HG03575 (cell line): ENCODE data around the gene NPLOC4.
"Not testable (repeated sequence)": the region's sequence is repeated elsewhere in the genome, so short reads cannot be mapped to it uniquely, and the experiment has no call there.

Source experiments
- ATAC-seq: cut with Tn5 transposase; IDR thresholded peaks from one replicate; pipeline ENCODE4 v1.9.1; 2021; ENCODE audit not compliant: unreplicated experiment, insufficient number of reproducible peaks, low FRiP score; ENCODE audit errors: extremely low read depth

NPLOC4 gene

DNA sequence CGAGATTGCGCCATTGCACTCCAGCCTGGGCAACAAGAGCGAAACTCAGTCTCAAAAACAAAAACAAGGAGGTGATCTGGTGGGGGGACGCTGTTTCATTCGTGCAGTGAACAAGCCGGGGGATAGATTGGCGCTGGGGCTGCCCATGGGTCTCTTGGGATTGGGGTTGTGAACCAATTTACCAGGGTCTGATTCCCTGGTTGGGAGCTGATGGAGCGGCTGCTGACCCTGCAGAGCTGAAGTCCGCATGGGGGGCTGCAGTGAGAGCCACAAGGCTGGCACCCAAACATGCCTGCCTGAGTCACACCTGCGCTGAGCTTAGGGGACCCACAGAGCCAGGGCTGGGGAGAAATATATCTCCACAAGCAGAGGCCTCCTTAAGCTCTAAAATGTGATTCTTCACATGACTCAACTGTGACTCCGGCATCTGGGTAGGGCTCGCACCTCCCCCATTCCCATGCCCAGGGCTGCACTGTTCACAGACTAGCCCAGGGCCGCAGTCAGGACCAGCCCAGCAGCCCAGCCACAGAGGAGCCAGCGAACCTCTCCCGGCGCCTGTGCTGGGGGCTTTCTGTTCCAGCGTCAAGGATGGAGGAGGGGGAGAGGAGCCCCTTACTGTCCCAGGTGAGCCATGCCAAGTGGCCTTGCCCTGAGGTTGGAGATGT is 5.0 kb upstream of the NPLOC4 start:
- no peak for ATAC-seq

GRCh38 chr17:81640011-81640410 is 3.1 kb upstream of the NPLOC4 start:
- no peak for ATAC-seq

GRCh38 chr17:81638683-81639082 is 1.8 kb upstream of the NPLOC4 start:
- no peak for ATAC-seq

- ATAC-seq, result no peak
These were observed 873 bp downstream of the NPLOC4 start for GRCh38 chr17:81635973-81636504.

GRCh38 chr17:81635431-81635830 is 1.5 kb downstream of the NPLOC4 start:
- ATAC-seq, result no peak

- no peak for ATAC-seq
These were observed 5.4 kb downstream of the NPLOC4 start for GRCh38 chr17:81631482-81631881.

DNA sequence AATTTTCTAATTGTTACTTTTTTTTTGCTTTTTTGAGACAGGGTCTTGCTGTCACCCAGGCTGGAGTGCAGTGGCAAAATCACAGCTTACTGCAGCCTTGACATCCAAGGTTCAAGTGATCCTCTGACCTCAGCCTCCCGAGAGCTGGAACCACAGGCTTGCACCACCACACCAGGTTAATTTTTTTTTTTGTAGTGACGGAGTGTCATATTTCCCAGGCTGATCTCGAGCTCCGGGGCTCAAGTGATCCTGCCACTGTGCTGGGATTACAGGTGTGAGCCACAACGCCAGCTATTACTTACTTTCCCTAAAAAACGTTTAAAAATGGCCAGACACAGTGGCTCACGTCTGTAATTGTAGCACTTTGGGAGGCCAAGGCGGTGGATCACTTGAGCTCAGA is 6.6 kb downstream of the NPLOC4 start:
- ATAC-seq, result no peak

- ATAC-seq, result no peak
These were observed 15.3 kb downstream of the NPLOC4 start for GRCh38 chr17:81621494-81622130.

- not testable (repeated sequence) for ATAC-seq
These were observed 18.6 kb downstream of the NPLOC4 start for GRCh38 chr17:81618307-81618706.

GRCh38 chr17:81616877-81617276 is 20.0 kb downstream of the NPLOC4 start:
- no peak for ATAC-seq

- no peak for ATAC-seq
These were observed 21.4 kb downstream of the NPLOC4 start for GRCh38 chr17:81615401-81615930.

GRCh38 chr17:81612172-81612970 is 24.5 kb downstream of the NPLOC4 start:
- ATAC-seq, result no peak

DNA sequence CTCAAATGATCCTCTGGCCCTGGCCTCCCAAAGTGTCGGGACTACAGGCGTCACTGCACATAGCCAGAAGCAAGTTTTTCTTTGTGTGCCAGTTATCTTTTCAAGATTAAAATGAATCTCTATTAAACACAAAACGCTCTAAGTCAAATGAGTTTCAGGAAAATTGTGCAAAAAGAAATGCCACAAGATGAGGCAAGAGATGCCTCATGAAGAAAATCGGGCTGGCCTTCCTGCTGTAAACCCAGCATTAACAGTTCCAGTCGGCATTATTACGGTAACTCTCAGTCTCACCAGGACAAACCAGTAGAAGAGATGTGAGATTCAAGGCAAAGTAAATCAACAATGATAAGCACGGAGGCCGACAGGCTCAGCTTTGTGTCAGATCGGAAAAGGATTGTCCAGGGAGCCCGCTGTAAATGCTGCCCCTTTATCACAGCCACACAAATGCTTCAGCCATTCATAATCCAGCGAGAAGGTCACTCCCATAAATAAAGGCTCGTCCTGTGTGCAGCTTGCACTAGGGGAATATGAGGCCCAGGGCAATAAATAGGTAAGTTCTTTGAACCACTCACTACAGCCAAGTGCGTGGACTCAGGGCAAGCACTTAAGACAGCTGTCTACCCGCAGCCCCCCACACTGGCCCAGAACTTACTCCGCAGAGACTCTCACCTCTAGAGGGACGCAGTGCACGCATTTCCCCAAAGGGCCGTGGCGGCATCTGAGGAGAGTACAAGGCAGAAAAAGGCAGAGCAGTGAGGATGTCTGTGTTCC is 27.2 kb downstream of the NPLOC4 start:
- ATAC-seq, result no peak

DNA sequence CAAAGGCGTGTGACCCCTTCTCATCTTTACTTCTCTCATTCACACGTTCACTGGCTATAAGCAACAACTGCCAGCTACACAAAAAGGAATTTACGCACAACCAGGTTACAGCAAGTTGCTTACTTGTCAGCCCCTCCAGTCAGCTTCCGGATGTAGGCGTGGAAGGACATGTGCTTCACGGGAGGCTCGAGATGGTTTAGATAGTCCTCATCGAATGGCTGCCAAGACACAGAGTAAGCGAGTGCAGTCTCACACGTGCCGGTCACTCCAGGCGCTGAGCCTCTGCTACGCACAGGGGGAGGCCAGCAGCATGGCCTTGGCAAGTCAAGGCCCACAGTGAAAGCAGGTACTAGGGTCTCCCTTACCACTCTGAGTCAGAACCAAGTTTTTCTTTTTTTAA is 28.3 kb downstream of the NPLOC4 start:
- ATAC-seq, result no peak

DNA sequence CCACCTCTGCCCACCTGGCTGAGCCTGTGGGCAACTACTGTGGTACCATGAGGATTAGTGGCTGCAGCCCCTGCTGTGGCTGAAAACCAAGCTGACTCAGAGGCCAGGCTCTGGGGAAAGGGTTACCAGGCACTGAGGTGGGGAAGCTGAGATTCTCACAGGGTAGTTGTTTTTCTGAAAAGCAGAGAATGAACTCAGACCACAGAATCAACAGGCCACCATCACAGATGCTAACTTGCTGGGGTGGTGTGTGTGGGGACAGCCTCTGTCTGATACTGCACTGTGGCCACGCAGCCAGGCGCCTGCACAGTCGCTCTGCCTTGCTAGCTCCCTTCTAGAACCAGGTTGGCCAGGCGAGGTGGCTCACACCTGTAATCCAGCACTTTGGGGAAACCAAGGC is 28.8 kb downstream of the NPLOC4 start:
- ATAC-seq, result no peak

- no peak for ATAC-seq
These were observed 29.5 kb downstream of the NPLOC4 start for GRCh38 chr17:81607431-81607830.

DNA sequence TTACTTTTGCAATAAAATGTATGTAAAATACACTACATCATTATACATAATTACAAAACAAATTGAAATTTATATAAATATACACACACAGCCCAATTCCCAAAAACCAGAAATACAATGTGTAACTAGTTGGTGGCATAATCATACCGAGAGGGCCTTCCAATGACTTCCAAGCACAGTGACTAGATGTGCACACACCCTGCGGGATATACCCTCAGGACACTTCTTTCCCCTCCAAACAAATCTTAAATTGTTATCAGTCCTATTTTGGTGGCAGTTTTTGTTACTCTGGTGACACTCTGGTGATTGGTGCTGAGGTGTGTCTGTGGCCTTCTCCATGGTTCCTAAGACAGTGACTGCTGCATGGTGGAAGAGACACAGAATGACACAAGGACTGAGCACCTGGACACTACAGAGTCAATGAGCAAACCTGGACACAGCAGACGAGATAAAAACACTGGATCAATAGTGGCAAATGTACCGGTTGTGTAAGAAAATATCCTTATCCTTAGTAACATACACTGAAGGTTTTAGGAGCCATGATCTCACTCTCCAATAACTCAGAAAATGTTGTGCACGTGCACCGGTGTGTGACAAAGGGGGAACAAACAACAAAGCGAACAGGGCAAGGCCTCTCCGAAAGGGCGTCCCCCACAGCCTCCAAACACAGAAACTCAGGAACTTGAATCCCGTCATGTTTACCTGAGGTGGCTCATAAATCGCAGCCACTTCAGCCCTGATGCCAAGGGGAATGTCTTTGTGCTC is 32.9 kb downstream of the NPLOC4 start:
- ATAC-seq, result no peak

GRCh38 chr17:81601525-81602120 is 35.3 kb downstream of the NPLOC4 start:
- ATAC-seq, result no peak
